Thoracic aorta (tissue), 2 donors: ENCODE measurements around the gene SHISA5. TPM values are rescaled to one million over a fixed set of nuclear protein-coding genes. Genes with fewer than 3 reads are reported as not detected.

ENCODE experiments used
- ATAC-seq: fragments of 150-250 bp; one replicate; pipeline ENCODE4 v1.8.0; 2017; ENCODE audit warnings: low read depth; ENCODE audit not compliant: insufficient number of reproducible peaks, low FRiP score
- DNase-seq: peaks from one replicate; pipeline ENCODE4 v3.0.0-alpha.2; 2020; ENCODE audit warnings: low spot score
- H3K27ac ChIP-seq, 2 donors: fragments of 200-600 bp; sonication (generic); 1 replicate in 1 of 2; 2 replicates in 1 of 2; pipeline ENCODE4 v1.5.1; 2016; ENCODE audit warnings: mild to moderate bottlenecking in 2 of 2, moderate library complexity in 2 of 2
- H3K27me3 ChIP-seq: fragments of 200-600 bp; sonication (generic); replicated peaks from 2 replicates; pipeline ENCODE4 v1.6.0; 2016; ENCODE audit warnings: mild to moderate bottlenecking; ENCODE audit not compliant: insufficient read depth
- H3K36me3 ChIP-seq: fragments of 200-600 bp; sonication (generic); one replicate; pipeline ENCODE4 v1.5.1; 2016
- H3K4me1 ChIP-seq, 2 donors: fragments of 200-600 bp; sonication (generic); 1 replicate in 1 of 2; 2 replicates in 1 of 2; pipeline versions ENCODE4 v1.5.1 to v1.6.0; 2016; ENCODE audit warnings: low read depth in 2 of 2, mild to moderate bottlenecking in 1 of 2; ENCODE audit not compliant: control insufficient read depth in 1 of 2
- H3K4me3 ChIP-seq: fragments of 200-600 bp; sonication (generic); 2 replicates; pipeline ENCODE4 v1.5.1; 2016; ENCODE audit warnings: mild to moderate bottlenecking
- H3K9me3 ChIP-seq: fragments of 200-600 bp; sonication (generic); 2 replicates; pipeline ENCODE4 v1.5.1; 2016
- CTCF ChIP-seq: fragments of 200-600 bp; sonication (generic); IDR thresholded peaks from one replicate; pipeline ENCODE4 v1.5.1; 2019; ENCODE audit warnings: antibody characterized with exemption
- total RNA-seq, 2 donors: library from RNA; depleted of rRNA; stranded (reverse); fragments of >200 nt; gene quantifications; one replicate each; pipeline versions ENCODE4 v1.1.0 to v1.2.3, GENCODE V29; 2016

SHISA5 gene
- total RNA-seq, 2 donors from 2014 or later: 151 to 159 TPM

DNA sequence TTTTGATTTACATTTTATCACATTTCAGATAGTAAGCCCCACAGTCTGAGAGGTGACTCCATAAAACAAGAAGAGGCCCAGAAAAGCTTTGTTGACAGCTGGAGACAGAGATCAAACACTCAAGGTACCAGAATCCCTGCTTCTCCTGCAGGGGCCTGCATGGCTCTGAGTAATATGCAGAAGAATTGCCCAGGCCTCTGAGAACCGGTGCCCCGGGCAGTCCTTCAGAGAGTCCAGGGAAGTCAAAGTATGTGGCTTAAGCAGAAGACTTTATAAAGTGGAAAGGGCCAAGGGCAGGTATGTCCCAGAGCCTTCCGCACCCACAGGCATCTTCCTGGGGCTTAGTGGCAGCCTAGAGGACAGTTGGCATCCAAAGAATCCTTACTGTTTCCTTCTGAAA lies 44.6 kb downstream of the SHISA5 start:
- Histone ChIP-seq H3K4me3 (no peak overlapping the region), H3K36me3 (peaks cover 48% of the 10 kb centered on the region)
- no peak for DNase-seq

DNA sequence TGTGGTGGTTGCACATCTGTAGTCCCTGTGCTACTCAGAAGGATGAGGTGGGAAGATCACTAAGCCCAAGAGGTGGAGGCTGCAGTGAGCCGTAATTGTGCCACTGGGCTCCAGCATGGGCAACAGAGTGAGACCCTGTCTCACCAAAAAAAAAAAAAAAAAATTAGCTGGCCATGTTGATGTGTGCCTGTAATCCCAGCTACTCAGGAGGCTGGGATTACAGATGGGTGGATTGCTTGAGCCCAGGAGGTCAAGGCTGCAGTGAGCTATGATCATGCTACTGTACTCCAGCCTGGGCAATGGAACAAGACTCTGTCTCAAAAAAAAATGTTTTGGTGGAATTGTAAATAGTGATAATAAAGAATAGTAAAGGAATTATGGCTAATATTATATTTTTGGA lies 47.5 kb downstream of the SHISA5 start:
- DNase-seq (no peak), ATAC-seq (no peak)
- no peaks in the 10 kb centered on the region for H3K27me3 ChIP-seq
- H3K27ac ChIP-seq: no peak overlapping the region
- peaks cover 69% of the 10 kb centered on the region for H3K36me3 ChIP-seq
- no peaks in the 10 kb centered on the region for H3K9me3 ChIP-seq
- no peak overlapping the region for H3K4me3 ChIP-seq
- no peak for TF ChIP-seq CTCF
- H3K4me1 ChIP-seq: no peaks in the 10 kb centered on the region

More for the DNA sequence above, 44.6 kb downstream of the SHISA5 start:
- no peak for TF ChIP-seq CTCF
- Histone ChIP-seq H3K27me3 (no peaks in the 10 kb centered on the region), H3K27ac (no peak overlapping the region), H3K4me1 (no peaks in the 10 kb centered on the region), H3K9me3 (no peaks in the 10 kb centered on the region)
- ATAC-seq: no peak

DNA sequence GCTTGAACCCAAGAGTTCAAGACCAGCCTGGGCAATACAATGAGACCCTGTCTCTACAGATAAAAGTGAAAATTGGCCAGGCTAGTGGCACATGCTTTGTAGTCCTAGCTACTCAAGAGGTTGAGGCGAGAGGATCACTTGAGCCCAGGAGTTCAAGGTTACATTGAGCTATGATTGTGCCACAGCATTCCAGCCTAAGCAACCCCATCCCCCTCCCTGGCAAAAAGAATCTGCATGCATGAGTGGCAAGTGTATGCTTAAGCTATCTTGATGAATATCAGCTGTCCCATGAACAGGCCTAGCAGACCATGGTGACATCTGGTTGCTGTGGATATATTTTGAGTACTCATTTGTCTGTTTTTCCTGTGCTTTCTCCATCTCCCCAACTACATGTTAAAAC lies 52.7 kb downstream of the SHISA5 start:
- H3K9me3 ChIP-seq: no peaks in the 10 kb centered on the region
- H3K4me3 ChIP-seq: no peak overlapping the region
- no peak overlapping the region for H3K27ac ChIP-seq
- H3K36me3 ChIP-seq: peaks cover 33% of the 10 kb centered on the region
- H3K27me3 ChIP-seq: no peaks in the 10 kb centered on the region
- DNase-seq (no peak), ATAC-seq (no peak)
- peaks cover 9 to 17% of the 10 kb centered on the region in 2 donors for H3K4me1 ChIP-seq
- TF ChIP-seq CTCF: no peak

- Histone ChIP-seq H3K4me1 (peaks cover 17 to 33% of the 10 kb centered on the region in 2 donors), H3K9me3 (no peaks in the 10 kb centered on the region), H3K27ac (peak within 1 kb of the TSS; percentile 86 to 88), H3K36me3 (peaks cover 9% of the 10 kb centered on the region), H3K27me3 (no peaks in the 10 kb centered on the region), H3K4me3 (peak within 1 kb of the TSS; percentile 93)
- peak; percentile 55 for DNase-seq
- ATAC-seq: peak; percentile 86
- TF ChIP-seq CTCF: no peak
These were observed 57.4 kb downstream of the SHISA5 start, which contains the start of gene ATRIP for GRCh38 chr3:48446425-48447193. ATRIP (plus strand) TSS chr3:48446737; CDS start chr3:48446846, 109 bp downstream.

DNA sequence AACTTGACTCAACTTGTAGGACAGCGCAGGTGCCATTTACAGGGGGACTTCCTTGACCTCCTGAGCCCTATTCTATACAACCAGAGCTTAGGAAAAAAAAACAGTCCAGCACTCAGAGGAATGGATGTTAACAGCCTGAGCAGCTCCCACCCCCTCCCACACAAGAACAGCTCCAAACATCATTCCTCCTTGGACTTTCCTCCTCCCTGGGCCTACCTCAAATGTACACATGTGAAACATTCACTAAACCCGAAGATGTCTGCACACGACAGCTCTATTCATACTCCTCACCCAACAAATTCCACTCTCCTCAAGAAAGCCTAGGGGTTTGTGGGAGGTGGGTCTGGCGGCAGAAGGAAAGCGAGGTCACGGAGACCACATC lies 57.9 kb downstream of the SHISA5 start:
- H3K27ac ChIP-seq: peak overlapping the region; percentile 86 to 88
- peaks cover 8% of the 10 kb centered on the region for H3K36me3 ChIP-seq
- H3K4me1 ChIP-seq: peaks cover 21 to 39% of the 10 kb centered on the region in 2 donors
- H3K27me3 ChIP-seq: no peaks in the 10 kb centered on the region
- no peak for TF ChIP-seq CTCF
- ATAC-seq (no peak), DNase-seq (no peak)
- H3K4me3 ChIP-seq: peak overlapping the region; percentile 93
- no peaks in the 10 kb centered on the region for H3K9me3 ChIP-seq
